ENCODE data around the gene NEU1. TPM values are rescaled to one million over a fixed set of nuclear protein-coding genes. Genes with fewer than 3 reads are reported as not detected.

NEU1 gene
- total and polyA plus RNA-seq, 2 donors (not counting 1 experiment from before 2014, with no cell fraction given), result 25.3 to 35.1 TPM

DNA sequence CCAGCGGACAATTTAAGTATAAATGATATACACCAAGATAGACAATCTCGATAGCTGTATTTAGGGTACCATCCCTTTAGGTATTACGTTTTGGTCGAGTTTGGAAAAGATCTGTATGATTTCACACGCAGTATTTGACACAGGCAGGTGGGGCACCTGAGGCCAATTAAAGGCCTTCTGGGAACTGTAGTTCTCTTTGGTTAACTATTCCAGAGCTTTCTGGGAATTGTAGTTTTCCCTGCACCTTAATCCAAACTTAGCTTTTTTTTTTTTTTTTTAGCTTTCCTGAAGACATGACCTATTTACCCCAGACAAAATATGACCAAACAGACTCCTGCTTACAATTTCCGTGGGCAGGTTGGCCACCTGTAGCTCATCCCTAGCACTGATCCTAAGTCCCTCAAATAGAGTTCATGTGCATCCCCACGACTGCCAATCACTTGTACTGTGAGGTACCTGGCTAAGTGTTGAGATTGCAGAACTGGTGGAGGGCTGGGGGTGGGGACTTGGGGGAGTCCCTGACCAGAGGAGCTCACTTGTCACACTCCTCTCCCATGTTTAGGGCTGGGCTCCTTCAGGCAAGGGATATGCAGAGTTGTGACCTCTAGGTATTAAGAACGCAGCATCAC lies 35.9 kb upstream of the NEU1 start:
- Histone ChIP-seq H2AFZ (ENCODE audit: insufficient read depth, low read depth, low read length, poor library complexity, severe bottlenecking) (peak overlapping the region; percentile 99), H3K9me3 (ENCODE audit: control extremely low read depth in 1 of 3, control insufficient read depth in 2 of 3, insufficient read depth in 1 of 3, low read length in 2 of 3) (no peaks in the 10 kb centered on the region), H3K4me1 (ENCODE audit: control insufficient read depth in 2 of 2, insufficient read depth in 2 of 2, low read length in 2 of 2) (peaks cover 16 to 33% of the 10 kb centered on the region in 2 donors), H3K79me2 (ENCODE audit: control insufficient read depth, insufficient read depth, low read length) (peaks cover 4% of the 10 kb centered on the region), H3K9ac (ENCODE audit: low read length) (peak overlapping the region; percentile 95), H3K4me2 (replicated peaks; ENCODE audit: low read depth, low read length, poor library complexity, severe bottlenecking) (peak overlapping the region; percentile 96), H3K36me3 (replicated peaks in 1 of 2; ENCODE audit: control extremely low read depth in 1 of 2, control insufficient read depth in 1 of 2, extremely low read depth in 1 of 2, insufficient read depth in 2 of 2, low read length in 1 of 2) (peaks cover 0 to 4% of the 10 kb centered on the region in 2 experiments), H3K27ac (ENCODE audit: low read length in 2 of 2) (peak overlapping the region; percentile 76 to 85), H3K4me3 (ENCODE audit: control extremely low read depth in 1 of 5, extremely low read depth in 1 of 5, insufficient read depth in 1 of 5, low read depth in 2 of 5, low read length in 4 of 5) (peak overlapping the region; percentile 80 to 100 (median 94)), H4K20me1 (ENCODE audit: control insufficient read depth, insufficient read depth, low read length, poor library complexity, severe bottlenecking) (no peaks in the 10 kb centered on the region), H3K27me3 (replicated peaks in 1 of 4; ENCODE audit: control extremely low read depth in 1 of 4, control insufficient read depth in 3 of 4, insufficient read depth in 4 of 4, low read length in 3 of 4) (no peaks in the 10 kb centered on the region)
- H3K9me3 Mint-ChIP-seq (ENCODE audit: insufficient read depth), result no peaks in the 10 kb centered on the region
- no peaks in the 10 kb centered on the region for H3K27me3 Mint-ChIP-seq
- intact Hi-C loops (cut with micrococcal nuclease), result loop anchor here (1.0 to 5.0 kb wide), 4 partner anchors 161 to 299 kb away; partner anchors contain the start of genes CLIC1, CSNK2B and PRRC2A
- ATAC-seq (ENCODE audit: low read depth), result peak; percentile 18
- peak overlapping the region; percentile 95 for H3K27ac Mint-ChIP-seq
- peaks cover 40% of the 10 kb centered on the region for H3K4me1 Mint-ChIP-seq
- DNase-seq, result peak; percentile 76
- POLR2A ChIA-PET, result interaction anchor here (0.6 to 1.5 kb wide), 11 partner anchors 36 to 1283 kb away, joined by 3 to 9 read pairs (median 4); partner anchors contain the start of genes BAG6, C6orf47, DDAH2 and DXO
- peak overlapping the region; percentile 96 for H3K4me3 Mint-ChIP-seq
- CTCF ChIA-PET, result interaction anchor here (0.6 to 1.5 kb wide), 7 partner anchors 10 to 299 kb away, joined by 3 to 5 read pairs (median 3); no protein-coding TSS in a partner anchor
- no peak for TF ChIP-seq EZH2 (IDR thresholded peaks at IDR 0.05; ENCODE audit: borderline replicate concordance, insufficient read depth, low read depth, low read length, poor library complexity, severe bottlenecking)
- TF ChIP-seq, protein P1, sequence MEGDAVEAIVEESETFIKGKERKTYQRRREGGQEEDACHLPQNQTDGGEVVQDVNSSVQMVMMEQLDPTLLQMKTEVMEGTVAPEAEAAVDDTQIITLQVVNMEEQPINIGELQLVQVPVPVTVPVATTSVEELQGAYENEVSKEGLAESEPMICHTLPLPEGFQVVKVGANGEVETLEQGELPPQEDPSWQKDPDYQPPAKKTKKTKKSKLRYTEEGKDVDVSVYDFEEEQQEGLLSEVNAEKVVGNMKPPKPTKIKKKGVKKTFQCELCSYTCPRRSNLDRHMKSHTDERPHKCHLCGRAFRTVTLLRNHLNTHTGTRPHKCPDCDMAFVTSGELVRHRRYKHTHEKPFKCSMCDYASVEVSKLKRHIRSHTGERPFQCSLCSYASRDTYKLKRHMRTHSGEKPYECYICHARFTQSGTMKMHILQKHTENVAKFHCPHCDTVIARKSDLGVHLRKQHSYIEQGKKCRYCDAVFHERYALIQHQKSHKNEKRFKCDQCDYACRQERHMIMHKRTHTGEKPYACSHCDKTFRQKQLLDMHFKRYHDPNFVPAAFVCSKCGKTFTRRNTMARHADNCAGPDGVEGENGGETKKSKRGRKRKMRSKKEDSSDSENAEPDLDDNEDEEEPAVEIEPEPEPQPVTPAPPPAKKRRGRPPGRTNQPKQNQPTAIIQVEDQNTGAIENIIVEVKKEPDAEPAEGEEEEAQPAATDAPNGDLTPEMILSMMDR (IDR thresholded peaks at IDR 0.05), result no peak
- 27% methylated on average over 3 of the region's 8 CpGs for WGBS (ENCODE audit: insufficient coverage)
